ENCODE data around the gene SH2D6.
"Not testable (repeated sequence)": the region's sequence is repeated elsewhere in the genome, so short reads cannot be mapped to it uniquely, and the experiment has no call there.

The SH2D6 gene

GRCh38 chr2:85418132-85419008 lies at the start of gene SH2D6:
TSS of gene SH2D6 (plus strand) at chr2:85418714. CDS start at chr2:85429466, 10,752 bp downstream.
- DNase-seq = peak; percentile 88

DNA sequence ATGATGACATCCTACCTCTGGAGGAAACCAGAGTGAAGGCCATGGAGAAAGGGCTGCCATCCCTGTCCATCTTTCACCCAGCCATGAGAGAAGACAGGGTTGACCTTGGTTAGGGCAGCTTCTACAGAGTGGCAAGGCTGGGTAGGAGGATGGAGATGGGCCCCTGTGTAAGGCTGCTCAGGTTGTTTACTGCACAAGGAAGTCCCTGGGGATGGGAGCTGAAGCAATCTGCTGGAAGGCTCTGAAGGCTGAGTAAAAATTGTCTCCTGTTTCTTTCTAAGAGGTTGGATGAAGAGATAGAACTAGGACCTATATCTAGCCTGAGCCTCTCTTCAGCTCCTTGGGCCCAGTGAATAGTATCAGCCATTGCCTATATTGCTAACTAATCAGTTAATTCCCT lies 49.6 kb upstream of the SH2D6 start:
- DNase-seq = no peak

DNA sequence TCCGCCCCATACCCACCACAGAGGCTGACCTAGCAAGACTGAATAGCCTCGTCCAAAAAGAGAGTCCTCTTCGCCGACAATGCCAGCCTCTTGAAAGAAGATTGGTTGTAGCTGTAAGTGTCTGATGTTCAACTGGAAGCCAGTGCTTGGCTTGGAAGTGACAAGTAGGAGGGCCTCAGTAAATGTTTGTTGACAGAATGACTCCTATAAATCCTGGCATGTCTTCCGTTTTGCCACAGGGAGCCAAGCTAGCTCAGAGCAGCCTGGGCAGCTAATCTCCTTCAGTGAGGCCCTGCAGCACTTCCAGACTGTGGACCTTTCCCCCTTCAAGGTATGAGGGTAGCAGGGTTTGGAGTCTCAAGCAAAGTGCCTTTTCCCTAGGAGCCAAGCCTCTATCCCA lies 49.0 kb upstream of the SH2D6 start:
- DNase-seq = no peak

GRCh38 chr2:85371045-85371444 lies 47.5 kb upstream of the SH2D6 start:
- DNase-seq = no peak

DNA sequence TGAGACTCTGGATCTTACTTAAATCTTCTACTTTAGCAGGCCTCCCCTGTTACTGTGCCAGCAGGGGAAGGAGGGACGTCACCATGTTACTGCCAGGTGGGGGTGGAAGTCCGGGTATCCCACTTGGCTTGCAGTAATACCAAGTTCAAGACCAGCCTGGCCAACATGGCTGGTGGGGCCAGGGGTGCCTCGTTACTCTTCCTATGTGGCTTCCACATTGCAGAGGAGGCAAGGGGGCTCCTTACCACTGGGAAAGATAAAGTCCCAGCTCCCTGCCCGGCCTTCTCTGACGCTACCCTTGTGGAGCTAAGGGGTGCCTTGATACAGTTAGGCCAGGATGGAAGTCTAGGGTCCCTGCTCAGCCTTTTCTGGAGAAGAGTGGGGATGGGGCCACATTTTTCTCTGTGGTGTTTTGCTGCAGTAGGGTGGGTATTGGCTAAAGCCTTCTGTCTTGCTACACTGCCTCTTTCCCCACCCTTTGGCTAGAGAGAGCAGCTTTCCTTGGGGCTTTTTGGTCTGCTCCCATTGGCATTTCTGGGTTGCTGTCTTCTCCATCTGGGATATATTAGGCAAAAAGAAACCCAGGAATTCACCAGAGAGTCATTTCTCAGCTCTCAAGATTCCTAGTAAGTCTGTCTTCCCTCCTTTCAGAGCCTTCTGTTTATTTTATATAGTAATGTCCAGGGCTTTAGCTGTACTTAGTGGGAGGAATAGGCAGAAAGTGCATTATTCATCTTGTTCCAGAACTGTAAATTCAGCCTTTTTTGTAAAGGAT lies 42.0 kb upstream of the SH2D6 start:
- no peak for DNase-seq

GRCh38 chr2:85377083-85377482 lies 41.4 kb upstream of the SH2D6 start:
- DNase-seq = no peak

DNA sequence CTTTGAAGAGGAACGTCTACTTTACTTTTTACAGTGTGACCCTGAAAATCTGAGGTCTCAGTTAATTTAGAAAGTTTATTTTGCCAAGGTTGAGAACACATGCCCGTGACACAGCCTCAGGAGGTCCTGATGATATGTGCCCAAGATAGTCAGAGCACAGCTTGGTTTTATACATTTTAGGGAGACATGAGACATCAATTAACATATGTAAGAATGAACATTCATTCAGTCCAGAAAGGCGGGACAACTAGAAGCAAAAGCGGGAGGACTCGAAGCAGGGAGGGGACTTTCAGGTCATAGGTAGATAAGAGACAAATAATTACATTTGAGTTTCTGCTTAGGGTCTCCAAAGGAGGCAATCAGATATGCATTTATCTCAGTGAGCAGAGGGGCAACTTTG lies 40.3 kb upstream of the SH2D6 start:
- DNase-seq = no peak

DNA sequence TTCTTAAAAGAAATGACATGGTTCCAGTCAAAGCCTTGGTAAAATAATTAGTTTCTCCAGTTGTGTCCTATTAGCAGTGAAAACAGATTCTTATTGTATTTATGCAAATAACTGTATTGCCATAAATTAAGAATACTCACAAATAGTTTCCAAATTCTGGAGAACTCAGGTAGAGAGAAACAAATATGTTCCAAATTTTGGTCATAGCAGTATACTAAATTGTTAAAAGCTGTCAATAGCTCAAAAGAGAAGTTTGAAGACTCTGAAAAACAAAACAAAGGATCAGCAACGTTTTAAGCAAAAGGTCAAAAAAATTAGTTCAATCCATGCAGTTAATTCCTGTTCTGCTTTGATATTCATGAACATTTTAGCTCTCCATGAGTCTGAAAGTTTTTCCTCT lies 38.5 kb upstream of the SH2D6 start:
- DNase-seq = no peak

DNA sequence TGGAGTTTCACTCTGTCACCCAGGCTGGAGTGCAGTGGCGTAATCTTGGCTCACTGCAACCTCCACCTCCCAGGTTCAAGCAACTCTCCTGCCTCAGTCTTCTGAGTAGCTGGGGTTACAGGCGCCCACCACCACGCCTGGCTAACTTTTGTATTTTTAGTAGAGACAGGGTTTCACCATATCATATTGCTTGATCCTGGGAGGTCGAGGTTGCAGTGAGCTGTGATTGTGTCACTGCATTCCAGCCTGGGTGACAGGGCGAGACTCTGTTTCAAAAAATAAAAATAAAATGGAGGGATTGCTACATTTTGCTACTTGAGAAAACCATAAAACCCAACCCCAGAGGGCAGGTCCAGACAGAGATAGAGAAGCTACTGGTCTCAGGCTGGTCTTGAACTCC lies 35.4 kb upstream of the SH2D6 start:
- not testable (repeated sequence) for DNase-seq

GRCh38 chr2:85383850-85384249 lies 34.7 kb upstream of the SH2D6 start:
- no peak for DNase-seq

GRCh38 chr2:85385746-85386145 lies 32.8 kb upstream of the SH2D6 start:
- no peak for DNase-seq

DNA sequence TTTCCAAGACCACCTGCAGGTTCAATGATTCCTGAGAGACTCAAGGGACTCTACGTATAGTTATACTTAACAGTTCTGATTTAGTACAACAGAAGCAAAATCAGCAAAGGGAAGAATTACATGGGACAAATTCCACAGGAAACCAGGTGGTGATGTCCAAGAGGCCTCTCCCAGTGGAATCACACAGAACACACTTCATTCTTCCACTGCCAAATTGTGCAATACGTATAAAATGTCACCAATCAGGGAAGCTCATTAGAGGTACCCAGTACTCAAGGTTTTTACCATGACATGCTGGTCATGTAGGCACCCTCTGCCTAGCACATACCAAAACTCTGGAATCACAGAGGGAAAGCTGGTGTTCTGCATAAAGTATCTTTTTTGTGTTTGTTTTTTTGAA lies 30.8 kb upstream of the SH2D6 start:
- no peak for DNase-seq

GRCh38 chr2:85388878-85389538 lies 29.5 kb upstream of the SH2D6 start:
- no peak for DNase-seq

GRCh38 chr2:85390941-85391669 lies 27.4 kb upstream of the SH2D6 start:
- DNase-seq = peak; percentile 84

- DNase-seq = no peak
These were observed 24.7 kb upstream of the SH2D6 start for GRCh38 chr2:85393836-85394235.

DNA sequence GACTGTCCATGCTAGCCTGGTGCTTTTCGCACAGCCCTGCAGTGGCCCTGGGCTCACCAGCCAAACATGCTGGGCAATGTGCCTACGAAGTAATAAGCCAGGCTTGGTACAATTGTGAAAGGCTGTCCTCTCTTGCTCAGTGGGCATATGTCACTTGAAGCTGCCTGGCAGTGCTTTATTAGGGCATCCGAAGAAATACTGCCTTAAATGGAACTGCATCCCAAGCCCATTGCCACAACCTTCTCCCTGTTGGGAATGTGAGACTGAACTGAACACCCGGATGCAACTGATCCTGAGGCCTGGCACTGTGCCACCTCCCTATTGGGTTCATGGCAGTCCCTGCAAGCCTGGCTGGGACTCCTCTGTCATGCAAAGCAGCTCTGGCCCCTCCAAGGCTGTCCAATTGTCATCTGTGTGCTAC lies 24.2 kb upstream of the SH2D6 start:
- no peak for DNase-seq

DNA sequence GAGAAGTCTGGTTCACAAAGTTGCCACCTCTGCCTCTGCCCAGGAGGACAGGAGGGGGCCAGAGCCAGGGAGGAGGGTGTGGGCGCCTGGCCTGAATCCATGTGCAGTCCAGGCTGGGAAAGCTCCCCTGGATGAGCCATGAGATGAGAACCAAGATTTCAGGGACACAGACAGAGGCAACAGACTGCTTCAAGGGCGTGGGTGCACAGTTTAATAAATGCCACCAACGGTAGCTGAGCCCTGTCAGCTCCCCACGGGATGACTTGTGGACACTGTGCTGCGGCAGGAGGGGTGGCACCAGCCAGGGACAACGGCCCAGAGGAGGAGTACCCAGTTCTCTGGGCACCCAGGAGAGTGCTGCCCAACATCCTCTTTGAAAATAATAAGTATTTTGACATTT lies 23.5 kb upstream of the SH2D6 start:
- no peak for DNase-seq

GRCh38 chr2:85395912-85396475 lies 22.5 kb upstream of the SH2D6 start:
- no peak for DNase-seq

GRCh38 chr2:85396531-85397470 lies 21.7 kb upstream of the SH2D6 start:
- no peak for DNase-seq

DNA sequence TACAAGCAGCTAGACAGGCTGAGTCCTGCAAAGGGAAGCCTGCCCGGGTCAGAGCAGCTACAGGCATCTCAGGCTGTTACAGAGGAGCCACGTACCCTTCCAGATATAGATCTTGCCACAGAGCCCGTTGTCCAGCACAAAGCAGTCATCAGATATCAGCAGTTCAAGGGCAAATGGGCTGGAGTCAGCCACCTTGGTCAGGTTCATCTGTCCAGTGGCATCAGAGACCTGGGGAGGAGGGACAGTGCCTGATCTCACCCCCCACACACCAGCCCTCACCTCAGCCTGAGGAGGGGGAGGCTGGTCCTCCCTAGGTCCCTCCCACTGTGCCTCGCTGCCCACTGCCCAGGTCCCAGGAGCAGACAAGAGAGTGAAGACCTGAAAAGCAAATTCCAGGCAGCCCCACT lies 20.6 kb upstream of the SH2D6 start:
- no peak for DNase-seq

All from CD4-positive, alpha-beta T cell treated with Interleukin-6 for 4 hours (primary cell).